GM19324 (cell line): Measurements from ENCODE around the gene SBF2.
"Not testable (repeated sequence)": the region's sequence is repeated elsewhere in the genome, so short reads cannot be mapped to it uniquely, and the experiment has no call there.

Experiments
- ATAC-seq: cut with Tn5 transposase; IDR thresholded peaks from one replicate; pipeline ENCODE4 v1.9.1; 2021; ENCODE audit warnings: mild to moderate bottlenecking, moderate library complexity; ENCODE audit not compliant: unreplicated experiment, low FRiP score

Gene SBF2

GRCh38 chr11:10208131-10208575 lies 85.9 kb downstream of the SBF2 start:
- ATAC-seq, result no peak

DNA sequence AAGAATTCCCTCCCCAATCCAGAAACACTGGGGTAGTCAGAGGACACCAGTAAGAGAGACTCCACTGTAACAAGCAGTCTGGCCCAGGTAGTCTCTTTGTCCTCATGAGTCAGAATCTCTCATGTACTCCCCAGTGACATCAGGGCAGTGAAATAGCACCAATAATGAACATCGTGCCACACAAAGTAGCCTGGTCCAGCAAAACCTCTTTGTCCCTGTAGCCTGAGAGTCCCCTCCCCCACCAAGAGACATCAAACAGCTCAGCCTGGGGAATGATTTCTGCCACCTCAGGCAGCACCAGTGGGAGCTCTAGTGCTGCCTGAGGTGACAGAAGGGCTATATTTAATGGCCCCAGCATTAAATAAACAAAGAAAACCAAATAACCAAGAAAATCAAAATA lies 88.1 kb downstream of the SBF2 start:
- no peak for ATAC-seq

DNA sequence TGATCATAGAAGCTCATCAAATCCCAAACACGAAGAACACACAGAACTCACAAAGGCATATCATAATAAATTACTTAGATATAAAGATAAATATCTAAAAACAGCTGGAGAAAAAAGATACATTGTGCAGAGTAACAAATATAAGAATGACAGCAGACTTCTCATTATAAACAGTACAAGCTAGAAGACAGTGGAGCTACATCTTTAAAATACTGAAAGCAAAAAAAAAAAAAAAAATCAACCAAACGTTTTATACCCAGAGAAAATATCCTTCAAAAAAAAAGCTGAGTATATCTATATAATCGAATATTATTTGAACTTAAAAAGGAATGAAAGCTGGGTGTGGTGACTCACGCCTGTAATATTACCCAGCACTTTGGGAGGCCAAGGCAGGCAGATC lies 90.0 kb downstream of the SBF2 start:
- no peak for ATAC-seq

GRCh38 chr11:10201343-10201742 lies 92.7 kb downstream of the SBF2 start:
- no peak for ATAC-seq

DNA sequence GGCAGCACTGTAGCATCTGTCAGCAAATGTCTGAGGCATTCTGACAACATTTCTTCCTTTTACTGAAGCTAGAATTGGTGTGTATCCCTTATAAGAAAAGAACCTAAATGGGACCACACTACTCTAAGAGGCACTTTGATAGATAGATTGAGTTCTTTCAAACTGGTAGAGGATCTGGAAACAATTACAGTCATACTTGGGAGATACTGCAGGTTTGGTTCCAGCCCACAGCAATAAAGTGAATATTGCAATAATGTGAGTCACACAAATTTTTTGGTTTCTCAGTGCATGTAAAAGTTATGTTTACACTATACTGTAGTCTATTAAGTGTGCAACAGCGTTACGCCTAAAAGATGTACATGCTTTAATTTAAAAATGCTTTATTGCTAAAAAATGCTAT lies 96.9 kb downstream of the SBF2 start:
- no peak for ATAC-seq

- ATAC-seq, result no peak
Measured at GRCh38 chr11:10192036-10192435, 102.0 kb downstream of the SBF2 start.

DNA sequence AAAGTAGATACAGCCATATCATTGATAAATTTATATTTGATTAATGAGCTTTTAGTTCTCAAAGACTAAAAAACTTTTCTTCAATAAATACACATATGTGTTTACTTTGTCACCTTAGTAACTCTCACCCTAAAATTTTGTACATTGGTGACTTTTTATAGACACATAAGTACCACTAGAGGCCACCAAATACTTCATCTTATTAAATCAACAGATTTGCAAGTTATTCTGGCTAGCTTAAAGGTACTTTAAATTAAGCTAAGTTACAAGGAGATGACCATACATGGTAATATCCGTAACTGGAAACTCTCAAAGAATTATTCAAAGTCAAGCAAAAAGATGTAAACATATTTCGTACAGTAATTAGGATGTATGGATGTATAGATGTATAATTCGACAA lies 112.2 kb downstream of the SBF2 start:
- no peak for ATAC-seq

DNA sequence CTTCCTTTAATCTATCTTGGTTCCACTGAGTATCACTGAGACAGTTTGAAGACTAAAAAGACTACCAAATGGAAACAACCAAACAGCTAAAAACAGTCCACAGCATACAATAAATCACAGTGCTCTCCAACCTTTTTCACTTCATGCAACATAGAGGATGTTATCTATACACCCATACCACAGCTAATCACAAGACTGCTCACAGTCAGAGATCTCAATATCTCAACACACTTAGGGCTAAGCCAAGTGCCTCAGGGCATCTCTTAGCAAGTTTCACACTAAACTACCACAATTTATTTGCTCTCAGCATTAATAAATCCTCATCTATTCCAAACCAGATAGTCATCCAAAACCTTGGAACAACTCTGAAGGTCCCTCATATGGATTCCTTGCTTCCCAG lies 129.4 kb downstream of the SBF2 start:
- no peak for ATAC-seq

GRCh38 chr11:10162222-10162621 lies 131.8 kb downstream of the SBF2 start:
- ATAC-seq, result no peak

DNA sequence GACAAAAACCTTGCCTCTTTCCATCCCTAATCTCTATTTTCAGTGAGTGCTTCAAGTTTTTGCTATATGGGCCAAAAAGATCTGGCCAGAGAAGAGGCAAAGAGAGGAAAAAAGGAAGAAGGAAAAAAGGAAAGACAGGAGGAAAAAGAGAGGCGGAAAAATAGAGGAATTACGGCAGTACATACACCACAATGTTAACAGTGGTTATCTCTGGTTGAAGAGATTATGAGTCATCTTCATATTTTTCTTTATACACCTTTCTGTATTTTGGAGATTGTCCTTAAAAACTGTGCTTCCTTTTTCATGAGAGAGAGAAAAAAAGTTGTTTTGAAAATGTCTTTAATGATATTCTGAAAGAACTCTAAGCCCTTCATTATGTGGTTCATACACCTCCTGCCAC lies 133.7 kb downstream of the SBF2 start:
- no peak for ATAC-seq

GRCh38 chr11:10158461-10158860 lies 135.6 kb downstream of the SBF2 start:
- no peak for ATAC-seq

GRCh38 chr11:10155793-10156490 lies 138.1 kb downstream of the SBF2 start:
- ATAC-seq, result no peak

DNA sequence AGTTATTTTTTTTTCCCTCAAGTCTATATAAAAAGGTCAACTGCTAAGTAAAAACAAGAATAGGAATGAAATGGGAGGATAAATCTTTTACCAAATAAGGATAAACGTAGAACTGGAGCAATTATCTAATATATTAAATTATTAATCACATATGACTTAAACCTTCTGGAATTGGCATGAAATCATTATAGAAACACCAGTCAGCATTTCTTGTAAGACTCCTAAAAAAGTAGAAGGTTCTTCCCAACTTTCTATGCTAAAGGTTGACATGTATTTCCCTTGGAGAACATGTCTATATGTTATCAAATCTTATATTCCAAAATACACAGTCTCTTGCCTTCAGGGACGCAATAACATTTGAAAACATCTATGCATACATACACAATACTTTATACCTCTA lies 143.2 kb downstream of the SBF2 start:
- ATAC-seq, result no peak

DNA sequence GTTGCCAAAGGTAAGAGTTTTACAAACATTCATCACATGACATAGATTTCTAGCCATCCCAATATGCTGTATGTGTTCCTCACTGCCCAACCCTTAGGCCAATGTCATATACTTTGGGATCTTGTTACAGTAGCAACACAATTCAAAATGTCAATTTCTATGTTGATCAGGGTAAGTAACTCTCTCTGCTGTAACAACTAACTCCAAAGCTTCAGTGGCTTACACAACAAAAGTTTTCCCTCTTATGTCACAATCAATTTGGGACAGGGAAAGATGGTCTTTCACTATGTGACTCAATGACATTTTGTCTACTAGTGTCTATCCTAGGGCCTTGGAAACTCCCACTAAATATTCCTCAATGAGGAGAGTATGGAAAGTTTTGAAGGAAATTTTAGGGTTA lies 144.5 kb downstream of the SBF2 start:
- no peak for ATAC-seq

DNA sequence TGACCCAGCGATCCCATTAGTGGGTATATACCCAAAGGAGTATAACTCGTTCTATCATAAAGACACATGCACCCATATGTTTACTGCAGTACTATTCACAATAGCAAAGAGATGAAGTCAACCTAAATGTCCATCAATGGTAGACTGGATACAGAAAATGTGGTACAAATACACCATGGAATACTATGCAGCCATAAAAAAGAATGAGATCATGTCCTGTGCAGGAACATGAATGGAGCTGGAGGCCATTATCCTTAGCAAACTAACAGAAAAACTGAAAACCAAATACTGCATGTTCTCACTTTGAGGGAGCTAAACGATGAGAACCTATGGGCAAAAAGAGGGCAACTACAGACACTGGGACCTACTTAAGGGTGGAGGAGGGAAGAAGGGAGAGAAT lies 146.8 kb downstream of the SBF2 start:
- no peak for ATAC-seq

- no peak for ATAC-seq
Measured at GRCh38 chr11:10144954-10145353, 149.1 kb downstream of the SBF2 start.

DNA sequence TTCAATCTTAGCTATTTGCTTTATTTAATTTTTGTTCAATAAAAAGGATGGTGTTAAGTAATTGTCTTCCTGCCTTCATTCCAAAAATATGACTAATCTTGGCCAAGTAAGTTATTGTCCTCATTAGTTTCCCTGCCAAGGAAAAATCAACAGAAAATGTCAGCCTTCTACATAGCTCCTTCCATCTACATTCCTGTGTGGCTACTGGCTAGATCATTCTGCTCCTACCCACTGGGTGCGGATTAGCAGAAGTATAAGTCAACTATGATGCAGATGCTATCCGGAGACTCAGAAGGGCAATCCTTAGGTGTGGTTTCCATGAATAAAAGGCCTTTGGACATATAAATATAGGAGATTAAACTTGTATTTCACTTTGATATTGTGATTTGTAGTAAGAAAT lies 154.4 kb downstream of the SBF2 start:
- ATAC-seq, result no peak

DNA sequence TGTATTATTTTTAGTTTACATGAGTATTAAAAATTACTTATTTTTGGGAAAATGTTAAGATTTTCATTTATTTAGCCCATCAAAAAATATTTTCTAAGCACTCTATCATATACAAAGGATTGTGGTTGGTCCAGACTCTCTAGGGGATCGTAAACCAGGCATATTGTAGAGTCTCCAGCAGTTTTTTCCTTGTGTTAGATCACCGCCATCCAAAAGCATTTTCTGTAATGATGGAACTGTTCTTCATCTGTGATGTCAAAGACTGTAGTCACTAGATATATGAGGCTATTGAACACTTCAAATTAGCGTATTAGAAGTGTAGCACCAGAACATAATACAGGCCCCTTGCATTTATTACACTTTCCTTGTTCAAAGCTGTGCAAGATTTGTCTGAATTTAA lies 154.9 kb downstream of the SBF2 start:
- ATAC-seq, result no peak

DNA sequence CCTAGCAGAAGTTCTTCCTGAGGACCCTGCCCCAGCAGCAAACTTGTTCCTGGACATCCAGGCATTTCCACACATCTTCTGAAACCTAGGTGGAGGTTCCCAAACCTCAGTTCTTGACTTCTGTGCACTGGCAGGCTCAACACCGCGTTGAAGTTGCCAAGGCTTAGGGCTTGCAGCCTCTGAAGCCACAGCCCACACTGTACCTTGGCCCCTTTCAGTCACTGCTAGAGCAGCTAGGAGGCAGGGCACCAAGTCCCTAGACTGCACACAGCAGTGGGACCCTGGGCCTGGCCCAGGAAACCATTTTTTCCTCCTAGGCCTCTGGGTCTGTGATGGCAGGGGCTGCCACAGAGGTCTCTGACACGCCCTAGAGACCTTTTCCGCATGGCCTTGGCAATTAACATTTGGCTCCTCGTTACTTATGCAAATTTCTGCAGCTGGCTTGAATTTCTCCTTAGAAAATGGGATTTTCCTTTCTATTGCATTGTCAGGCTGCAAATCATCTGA lies 159.0 kb downstream of the SBF2 start:
- no peak for ATAC-seq

GRCh38 chr11:10134226-10134625 lies 159.8 kb downstream of the SBF2 start:
- ATAC-seq, result not testable (repeated sequence)

DNA sequence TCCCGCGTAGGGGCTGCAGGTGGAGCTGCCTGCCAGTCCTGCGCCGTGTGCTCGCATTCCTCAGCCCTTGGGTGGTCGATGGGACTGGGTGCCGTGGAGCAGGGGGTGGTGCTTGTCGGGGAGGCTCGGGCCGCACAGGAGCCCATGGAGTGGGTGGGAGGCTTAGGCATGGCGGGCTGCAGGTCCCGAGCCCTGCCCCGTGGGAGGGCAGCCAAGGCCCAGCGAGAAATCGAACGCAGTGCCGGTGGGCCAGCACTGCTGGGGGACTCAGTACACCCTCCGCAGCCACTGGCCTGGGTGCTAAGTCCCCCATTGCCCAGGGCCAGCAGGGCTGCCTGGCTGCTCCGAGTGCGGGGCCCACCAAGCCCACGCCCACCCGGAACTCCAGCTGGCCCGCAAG lies 160.8 kb downstream of the SBF2 start:
- not testable (repeated sequence) for ATAC-seq

DNA sequence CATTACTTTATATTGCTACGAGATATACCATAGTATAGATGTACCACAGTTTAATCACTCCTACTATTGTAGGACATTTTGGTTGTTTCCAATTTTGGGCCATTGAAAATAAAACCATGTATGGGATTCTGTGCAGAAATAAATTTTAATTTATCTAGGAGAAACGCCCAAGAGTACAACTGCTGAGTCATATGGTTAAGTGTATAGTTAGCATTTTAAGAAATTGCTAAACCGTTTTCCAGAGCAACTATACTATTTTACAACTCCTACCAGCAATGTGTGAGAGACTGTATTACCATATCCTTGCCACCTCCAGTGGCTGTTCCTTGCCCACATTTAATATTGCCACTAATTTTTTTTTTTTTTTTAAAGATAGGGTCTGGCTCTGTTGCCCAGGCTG lies 163.1 kb downstream of the SBF2 start:
- ATAC-seq, result no peak

- ATAC-seq, result not testable (repeated sequence)
Measured at GRCh38 chr11:10129184-10129583, 164.8 kb downstream of the SBF2 start.
